H1 (cell line): ENCODE results near the gene PEX14.

ENCODE experiments used
- ASH2L ChIP-seq: fragments of 200-600, 300-600 bp; sonication (generic); IDR thresholded peaks from one replicate; pipeline ENCODE4 v1.7.1; 2017; ENCODE audit warnings: low read length
- ATF2 ChIP-seq: IDR thresholded peaks from 2 replicates; pipeline ENCODE4 v1.6.1; 2012; ENCODE audit warnings: low read length, inconsistent platforms
- CEBPB ChIP-seq: IDR thresholded peaks from 2 replicates; pipeline ENCODE4 v1.6.1; 2012; ENCODE audit warnings: low read depth, low read length
- CHD7 ChIP-seq: fragments of 300-600 bp; sonication (generic); IDR thresholded peaks from 2 replicates; pipeline ENCODE4 v1.7.1; 2012; ENCODE audit warnings: low read length, moderate library complexity, mild to moderate bottlenecking, inconsistent platforms; ENCODE audit not compliant: insufficient replicate concordance
- CTCF ChIP-seq, 3 experiments: IDR thresholded peaks; 1 replicate in 2 of 3; 2 replicates in 1 of 3; pipeline versions ENCODE4 v1.5.1 to v1.6.1; 2011; ENCODE audit warnings: low read length in 3 of 3, mild to moderate bottlenecking in 3 of 3, inconsistent platforms in 2 of 3, low read depth in 1 of 3, moderate library complexity in 1 of 3; ENCODE audit not compliant: insufficient read depth in 1 of 3; ENCODE audit errors: control extremely low read depth in 1 of 3
- EP300 ChIP-seq, 2 experiments: IDR thresholded peaks; 1 replicate in 1 of 2; 2 replicates in 1 of 2; pipeline ENCODE4 v1.6.1; 2011 to 2012; ENCODE audit warnings: low read depth in 2 of 2, low read length in 2 of 2, mild to moderate bottlenecking in 2 of 2, borderline replicate concordance in 1 of 2, inconsistent platforms in 1 of 2, moderate library complexity in 1 of 2
- GABPA ChIP-seq: IDR thresholded peaks from 2 replicates; pipeline ENCODE4 v1.6.1; 2011; ENCODE audit warnings: mild to moderate bottlenecking, low read length, moderate library complexity, borderline replicate concordance; ENCODE audit not compliant: insufficient read depth
- MAX ChIP-seq: IDR thresholded peaks from 2 replicates; pipeline ENCODE4 v1.6.1; 2012; ENCODE audit warnings: inconsistent platforms
- POLR2A ChIP-seq, 2 experiments: IDR thresholded peaks; 1 replicate in 1 of 2; 2 replicates in 1 of 2; pipeline ENCODE4 v1.6.1; 2011; ENCODE audit warnings: low read depth in 2 of 2, low read length in 2 of 2, mild to moderate bottlenecking in 2 of 2; ENCODE audit errors: control extremely low read depth in 1 of 2
- SIN3A ChIP-seq, 2 experiments: IDR thresholded peaks in 1 of 2; conservative IDR thresholded peaks in 1 of 2; 2 replicates each; pipeline ENCODE4 v1.6.1; 2011 to 2012; ENCODE audit warnings: low read length in 2 of 2, improper control_type of control experiment in 1 of 2, low read depth in 1 of 2, mild to moderate bottlenecking in 1 of 2
- USF2 ChIP-seq: IDR thresholded peaks from 2 replicates; pipeline ENCODE4 v1.6.1; 2011; ENCODE audit warnings: low read length, improper control_type of control experiment
- ZNF274 ChIP-seq: IDR thresholded peaks from 2 replicates; pipeline ENCODE4 v1.7.0; 2012; ENCODE audit warnings: low read length, borderline replicate concordance; ENCODE audit errors: extremely low read depth

GRCh38 chr1:10494418-10494753, 19.6 kb downstream of the PEX14 start:
- TF ChIP-seq SIN3A (conservative IDR thresholded peaks at IDR 0.05 in 1 of 2, IDR thresholded peaks at IDR 0.05 in 1 of 2; ENCODE audit: low read depth in 1 of 2, low read length in 2 of 2) (no peak), CTCF (IDR thresholded peaks at IDR 0.05; ENCODE audit: control extremely low read depth in 1 of 3, insufficient read depth in 1 of 3, low read depth in 1 of 3, low read length in 3 of 3) (no peak), ZNF274 (no peak), POLR2A (IDR thresholded peaks at IDR 0.05; ENCODE audit: control extremely low read depth in 1 of 2, low read depth in 2 of 2, low read length in 2 of 2) (no peak), CEBPB (no peak), EP300 (IDR thresholded peaks at IDR 0.05; ENCODE audit: borderline replicate concordance in 1 of 2, low read depth in 2 of 2, low read length in 2 of 2) (no peak), GABPA (no peak), CHD7 (no peak), ASH2L (no peak), ATF2 (no peak), USF2 (no peak), MAX (no peak)
